ENCODE data around the gene UTP15. TPM values are rescaled to one million over a fixed set of nuclear protein-coding genes. Genes with fewer than 3 reads are reported as not detected.

UTP15 gene
- total RNA-seq, 2 experiments from 2014 or later, result 30.6 to 34.6 TPM

DNA sequence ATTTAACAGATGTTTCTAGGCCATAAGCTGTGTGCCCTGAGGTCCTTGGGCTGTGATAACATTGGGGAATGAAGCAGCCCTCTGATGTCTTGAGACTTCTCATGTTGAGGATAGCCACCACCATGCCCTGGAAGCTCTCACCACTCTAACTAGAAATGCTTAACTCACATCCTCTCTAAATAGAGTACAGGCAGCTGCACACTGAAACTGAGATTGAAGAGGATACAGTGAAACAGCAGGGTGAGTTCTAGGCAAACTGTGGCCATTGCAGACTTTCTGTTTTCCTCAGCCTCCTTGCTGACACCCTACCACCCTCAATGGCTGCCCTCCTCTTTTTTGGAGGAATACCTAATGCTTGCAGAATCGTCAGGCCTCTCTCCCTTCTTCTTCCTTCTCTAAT is 22.4 kb downstream of the UTP15 start:
- Mint-ChIP-seq H3K27ac (no peak overlapping the region), H3K27me3 (no peaks in the 10 kb centered on the region), H3K36me3 (ENCODE audit: low read depth) (no peaks in the 10 kb centered on the region), H3K4me3 (no peak overlapping the region), H3K4me1 (ENCODE audit: low read depth) (no peaks in the 10 kb centered on the region), H3K9me3 (no peaks in the 10 kb centered on the region)
- DNase-seq, result no peak
- no peak for TF ChIP-seq CTCF (IDR thresholded peaks at IDR 0.05)
- CTCF ChIA-PET, result interaction anchor here (0.8 to 10.0 kb wide), 2 partner anchors 13 to 205 kb away, joined by 3 to 228 read pairs; no protein-coding TSS in a partner anchor
- intact Hi-C loops (cut with micrococcal nuclease), result no loop called here
- POLR2A ChIA-PET, result interaction anchor here (0.7 to 1.4 kb wide), 2 partner anchors 9 to 22 kb away, joined by 3 read pairs; partner anchors contain the start of genes ANKRA2 and UTP15
- no peak for ATAC-seq

- H3K4me3 Mint-ChIP-seq, result no peak overlapping the region
- no peaks in the 10 kb centered on the region for H3K36me3 Mint-ChIP-seq (ENCODE audit: low read depth)
- no peaks in the 10 kb centered on the region for H3K27me3 Mint-ChIP-seq
- POLR2A ChIA-PET, result interaction anchor here (1.1 kb wide), 1 partner anchor 9 kb away, joined by 3 read pairs; no protein-coding TSS in a partner anchor
- H3K27ac Mint-ChIP-seq, result no peak overlapping the region
- peak; percentile 86 for TF ChIP-seq CTCF (IDR thresholded peaks at IDR 0.05)
- no peaks in the 10 kb centered on the region for H3K4me1 Mint-ChIP-seq (ENCODE audit: low read depth)
- ATAC-seq, result peak; percentile 66
- peak; percentile 52 for DNase-seq
- intact Hi-C loops (cut with micrococcal nuclease), result loop anchor here (1.0 to 5.0 kb wide), 3 partner anchors 101 to 1056 kb away; no protein-coding TSS in a partner anchor
- CTCF ChIA-PET, result interaction anchor here (0.7 to 10.0 kb wide), 42 partner anchors 9 to 310 kb away, joined by 3 to 228 read pairs (median 4); partner anchors contain the start of genes ANKRA2 and ARHGEF28
- H3K9me3 Mint-ChIP-seq, result no peaks in the 10 kb centered on the region
These were observed 25.7 kb downstream of the UTP15 start for GRCh38 chr5:73591102-73591695.

- ATAC-seq, result no peak
- no peaks in the 10 kb centered on the region for H3K9me3 Mint-ChIP-seq
- DNase-seq, result no peak
- H3K4me1 Mint-ChIP-seq (ENCODE audit: low read depth), result no peaks in the 10 kb centered on the region
- ChIA-PET CTCF (interaction anchor here (0.8 to 10.0 kb wide), 38 partner anchors 8 to 310 kb away, joined by 3 to 228 read pairs (median 4); no protein-coding TSS in a partner anchor), POLR2A (interaction anchor here (0.8 to 1.1 kb wide), 2 partner anchors 10 to 199 kb away, joined by 3 read pairs; no protein-coding TSS in a partner anchor)
- no peaks in the 10 kb centered on the region for H3K36me3 Mint-ChIP-seq (ENCODE audit: low read depth)
- no peak overlapping the region for H3K4me3 Mint-ChIP-seq
- no peak for TF ChIP-seq CTCF (IDR thresholded peaks at IDR 0.05)
- no peaks in the 10 kb centered on the region for H3K27me3 Mint-ChIP-seq
- no peak overlapping the region for H3K27ac Mint-ChIP-seq
- intact Hi-C loops (cut with micrococcal nuclease), result loop anchor here (1.0 to 5.0 kb wide), 3 partner anchors 100 to 1055 kb away; no protein-coding TSS in a partner anchor
These were observed 26.4 kb downstream of the UTP15 start for GRCh38 chr5:73591698-73592501.

DNA sequence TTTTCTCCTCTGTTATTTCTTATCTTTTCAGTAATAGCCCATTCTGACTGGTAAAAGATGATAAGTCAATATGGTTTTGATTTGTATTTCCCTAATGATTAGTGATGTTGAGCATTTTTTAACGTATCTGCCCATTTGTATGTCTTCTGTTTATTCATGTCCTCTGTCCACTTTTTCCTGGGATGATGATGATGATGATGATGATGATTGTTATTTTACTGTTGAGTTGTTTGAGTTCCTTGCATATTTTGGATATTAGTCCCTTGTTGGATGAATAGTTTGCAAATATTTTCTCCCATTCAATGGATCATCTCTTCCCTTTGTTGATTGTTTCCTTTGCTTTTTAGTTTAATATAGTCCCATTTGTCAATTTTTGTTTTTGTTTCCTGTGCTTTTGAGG is 27.0 kb downstream of the UTP15 start:
- Mint-ChIP-seq H3K4me1 (ENCODE audit: low read depth) (no peaks in the 10 kb centered on the region), H3K27ac (no peak overlapping the region), H3K27me3 (no peaks in the 10 kb centered on the region), H3K9me3 (no peaks in the 10 kb centered on the region), H3K36me3 (ENCODE audit: low read depth) (no peaks in the 10 kb centered on the region), H3K4me3 (no peak overlapping the region)
- ATAC-seq (no peak), DNase-seq (no peak)
- CTCF ChIA-PET, result interaction anchor here (1.2 to 10.0 kb wide), 3 partner anchors 101 to 200 kb away, joined by 4 to 228 read pairs (median 15); no protein-coding TSS in a partner anchor
- intact Hi-C loops (cut with micrococcal nuclease), result loop anchor here (5.0 kb wide), 2 partner anchors 100 to 1055 kb away; no protein-coding TSS in a partner anchor
- POLR2A ChIA-PET, result interaction anchor here (0.7 to 0.8 kb wide), 2 partner anchors 198 to 1826 kb away, joined by 3 read pairs; no protein-coding TSS in a partner anchor
- no peak for TF ChIP-seq CTCF (IDR thresholded peaks at IDR 0.05)

All from activated CD8-positive, alpha-beta T cell treated with anti-CD3 and anti-CD28 coated beads for 36 hours (primary cell).